ENCODE data around the gene ABHD1.

- TF ChIP-seq CTCF (IDR thresholded peaks at IDR 0.05) (no peak), POLR2A (IDR thresholded peaks at IDR 0.05) (no peak), POLR2AphosphoS5 (IDR thresholded peaks at IDR 0.05) (no peak)
These were observed 36.6 kb downstream of the ABHD1 start for GRCh38 chr2:27160191-27160590.

All from prostate gland (tissue), 2 donors.